HG03175 (cell line): ENCODE measurements around the gene CMBL.
A peak's percentile ranks its signal among the peaks of the same experiment; 100 is the strongest.

Experiments used
- ATAC-seq: cut with Tn5 transposase; IDR thresholded peaks from one replicate; pipeline ENCODE4 v1.9.1; 2021; ENCODE audit warnings: mild to moderate bottlenecking, moderate library complexity; ENCODE audit not compliant: unreplicated experiment

Gene CMBL

DNA sequence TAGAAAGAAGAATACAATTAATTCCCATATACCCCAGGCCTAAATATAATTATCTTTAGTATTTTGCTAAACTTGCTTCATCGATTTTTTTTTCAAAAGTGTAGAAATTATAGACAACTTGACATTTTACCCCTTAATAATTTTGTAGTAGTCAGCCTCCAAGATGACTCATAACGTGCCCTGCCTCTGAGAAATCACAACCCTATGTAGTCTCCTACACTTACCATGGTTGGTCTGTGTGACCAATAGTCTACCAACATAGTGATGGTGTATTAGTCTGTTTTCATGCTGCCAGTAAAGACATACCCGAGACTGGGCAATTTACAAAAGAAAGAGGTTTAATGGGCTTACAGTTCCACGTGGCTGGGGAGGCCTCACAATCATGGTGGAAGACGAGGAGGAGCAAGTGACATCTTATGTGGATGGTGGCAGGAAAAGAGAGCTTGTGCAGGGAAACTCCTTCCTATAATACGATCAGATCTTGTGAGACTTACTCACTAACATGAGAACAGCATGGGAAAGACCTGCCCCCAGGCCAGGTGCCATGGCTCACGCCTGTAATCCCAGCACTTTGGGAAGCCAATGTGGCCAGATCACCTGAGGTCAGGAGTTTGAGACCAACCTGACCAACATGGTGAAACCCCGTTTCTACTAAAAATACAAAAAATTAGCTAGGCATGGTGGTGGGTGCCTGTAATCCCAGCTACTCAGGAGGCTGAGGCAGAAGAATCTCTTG lies 3.3 kb upstream of the CMBL start:
- peak; percentile 60 for ATAC-seq

DNA sequence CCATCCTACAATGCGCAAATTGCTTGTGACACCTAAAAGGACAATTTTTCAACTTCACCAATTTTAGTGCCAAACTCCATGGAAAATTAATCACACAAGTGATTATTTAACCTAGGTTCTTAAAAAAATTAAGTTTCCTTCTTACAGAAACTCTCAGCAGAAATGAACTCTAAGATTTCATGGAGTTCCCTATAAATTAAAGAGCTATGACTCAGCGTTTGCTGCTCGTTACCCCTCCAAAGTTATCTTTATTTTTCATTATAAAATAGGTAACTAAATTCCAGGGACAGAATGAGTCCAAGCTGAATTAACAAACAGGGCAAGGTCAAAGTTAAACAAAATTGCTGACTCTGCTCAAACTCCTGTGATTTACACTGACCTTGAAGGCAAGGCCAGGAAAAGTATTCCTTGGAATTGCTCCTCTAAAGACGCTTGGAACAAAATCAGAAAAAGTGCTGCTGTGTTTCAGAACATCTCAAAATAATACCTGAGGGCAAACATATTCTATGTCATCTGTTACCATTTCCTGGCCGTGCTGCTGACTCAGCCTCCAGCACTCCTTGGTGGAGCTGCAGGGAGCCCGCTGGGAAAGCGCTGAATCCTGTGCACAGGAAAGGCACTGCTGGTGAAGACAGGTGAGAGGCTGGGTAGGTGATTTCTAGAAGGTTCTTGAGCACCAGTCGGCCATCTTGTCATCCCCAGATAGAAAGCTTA lies 2.5 kb upstream of the CMBL start:
- ATAC-seq = no peak

- no peak for ATAC-seq
Observed at GRCh38 chr5:10308844-10309243, 1.1 kb upstream of the CMBL start.

GRCh38 chr5:10306806-10307205 lies 896 bp downstream of the CMBL start:
- ATAC-seq = no peak

DNA sequence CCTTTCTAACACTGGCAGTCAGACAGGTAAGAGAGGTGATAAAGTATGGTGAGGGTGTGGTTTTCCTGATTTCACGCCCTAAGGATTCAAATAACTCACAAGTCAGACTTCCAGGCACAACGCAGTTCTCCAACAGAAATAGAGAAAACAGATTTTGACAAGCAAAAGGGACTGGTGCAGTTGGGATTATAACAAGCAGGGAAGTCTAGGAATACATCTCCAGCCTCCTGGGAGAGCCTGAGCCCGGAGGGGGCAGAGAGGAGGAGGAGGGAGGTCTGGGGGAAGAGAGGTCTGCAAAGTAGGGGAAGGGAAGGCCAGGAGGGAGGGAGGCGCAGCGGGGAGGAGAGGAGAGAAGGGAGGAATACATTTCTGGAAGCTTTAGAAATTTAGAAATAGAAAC lies 1.6 kb downstream of the CMBL start:
- ATAC-seq = no peak

- ATAC-seq = no peak
Observed at GRCh38 chr5:10304932-10305331, 2.8 kb downstream of the CMBL start.

DNA sequence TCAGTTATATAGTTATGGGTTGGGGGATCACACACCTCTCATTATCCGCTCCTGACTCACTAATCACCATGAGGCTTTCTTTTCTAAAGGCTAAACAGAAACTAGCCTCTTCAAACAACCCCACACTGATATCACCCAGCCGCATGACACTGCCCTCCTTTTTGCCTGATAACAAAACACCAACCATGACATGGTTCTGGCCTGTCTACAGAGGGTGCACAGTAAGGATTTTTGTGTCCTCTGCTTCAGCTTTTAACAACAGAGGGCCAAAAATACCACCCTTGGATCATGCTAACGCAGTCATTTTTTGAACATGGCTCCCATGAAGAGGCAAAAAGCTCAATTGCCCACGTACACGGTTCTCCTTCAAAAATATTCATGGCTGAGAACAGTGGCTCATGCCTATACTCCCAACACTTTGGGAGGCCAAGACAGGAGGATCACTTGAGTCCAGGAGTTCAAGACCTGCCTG lies 4.0 kb downstream of the CMBL start:
- ATAC-seq = no peak

DNA sequence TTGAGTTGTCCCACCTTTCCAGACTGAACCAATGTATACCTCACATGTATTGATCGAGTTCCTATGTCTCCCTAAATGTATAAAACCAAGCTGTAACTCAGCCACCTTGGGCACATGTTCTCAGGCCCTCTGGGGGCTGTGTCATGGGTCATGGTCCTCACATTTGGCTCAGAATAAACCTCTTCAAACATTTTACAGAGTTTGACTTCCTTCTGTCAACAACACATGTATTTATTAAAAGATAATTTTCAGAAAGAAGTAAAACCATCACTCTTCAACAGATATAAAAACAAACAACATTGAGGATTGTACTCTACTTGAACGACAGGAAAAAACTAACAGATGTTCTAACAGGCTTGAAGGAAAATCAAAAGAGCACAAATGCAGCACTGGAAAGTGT lies 4.5 kb downstream of the CMBL start:
- no peak for ATAC-seq

DNA sequence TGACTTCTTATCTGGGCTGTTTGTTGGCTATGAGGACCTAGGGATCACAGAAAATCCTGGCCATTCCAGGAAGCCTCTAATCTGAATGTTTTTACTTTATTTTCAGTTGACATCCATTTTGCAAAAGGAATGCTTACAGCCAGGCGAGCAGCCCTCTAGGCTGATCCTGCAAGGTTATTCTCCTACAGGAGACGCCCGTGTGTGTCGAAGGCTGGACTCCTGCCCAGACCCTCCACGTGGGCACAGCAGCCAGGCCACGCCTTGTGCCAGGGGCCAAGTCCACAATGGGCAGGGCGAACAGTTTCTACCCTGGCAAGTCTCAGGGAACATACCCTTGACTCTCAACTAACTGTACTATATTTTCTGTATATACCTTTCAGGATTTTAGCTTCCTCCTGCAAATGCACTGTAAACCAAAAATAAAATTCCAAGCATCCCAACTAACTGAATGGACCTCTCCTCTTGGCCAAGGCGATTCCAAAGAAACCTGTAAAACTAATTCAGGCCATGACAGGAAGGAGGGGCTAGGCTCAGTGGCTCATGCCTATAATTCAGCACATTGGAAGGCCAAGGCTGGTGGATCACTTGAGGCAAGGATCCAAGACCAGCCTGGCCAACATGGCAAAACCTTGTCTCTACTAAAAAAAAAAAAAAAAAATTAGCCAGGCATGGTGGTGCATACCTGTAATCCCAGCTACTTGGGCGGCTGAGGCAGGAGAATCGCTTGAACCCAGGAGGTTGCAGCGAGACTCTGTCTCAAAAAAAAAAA lies 5.7 kb downstream of the CMBL start:
- ATAC-seq = no peak

DNA sequence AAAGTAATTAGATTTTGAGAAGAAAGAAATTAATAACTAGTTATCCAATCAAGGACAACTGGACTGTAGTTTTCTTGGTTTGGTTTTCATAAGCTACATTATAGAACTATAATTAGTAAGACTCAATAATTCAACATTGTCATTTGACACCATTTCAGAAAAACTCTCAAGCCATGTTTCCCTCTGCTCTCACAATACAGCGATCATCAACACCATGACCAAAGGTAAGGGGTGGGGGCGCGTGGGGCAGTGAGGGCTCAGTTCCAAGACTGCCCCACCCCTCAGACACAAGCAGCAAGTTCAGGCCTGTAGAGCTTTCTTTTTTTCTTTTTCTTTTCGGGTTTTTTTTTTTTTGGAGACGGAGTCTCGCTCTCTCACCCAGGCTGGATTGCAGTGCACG lies 6.4 kb downstream of the CMBL start:
- no peak for ATAC-seq

DNA sequence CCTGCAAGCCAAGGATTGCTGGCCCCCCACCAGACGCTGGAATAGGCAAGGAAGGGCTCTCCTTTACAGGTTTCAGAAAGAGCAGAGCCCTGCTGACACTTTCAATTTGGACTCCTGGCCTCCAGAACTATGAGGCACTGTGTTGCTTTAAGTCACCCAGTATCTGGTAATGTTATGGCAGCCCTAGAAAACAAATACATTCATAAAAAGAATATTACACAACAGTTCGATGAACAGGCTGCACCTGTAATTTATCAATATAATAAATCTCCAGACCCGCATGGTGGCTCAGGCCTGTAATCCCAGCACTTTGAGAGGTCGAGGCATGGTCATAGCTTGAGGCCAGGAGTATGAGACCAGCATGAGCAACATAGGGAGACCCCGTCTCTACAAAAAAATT lies 7.5 kb downstream of the CMBL start:
- no peak for ATAC-seq

DNA sequence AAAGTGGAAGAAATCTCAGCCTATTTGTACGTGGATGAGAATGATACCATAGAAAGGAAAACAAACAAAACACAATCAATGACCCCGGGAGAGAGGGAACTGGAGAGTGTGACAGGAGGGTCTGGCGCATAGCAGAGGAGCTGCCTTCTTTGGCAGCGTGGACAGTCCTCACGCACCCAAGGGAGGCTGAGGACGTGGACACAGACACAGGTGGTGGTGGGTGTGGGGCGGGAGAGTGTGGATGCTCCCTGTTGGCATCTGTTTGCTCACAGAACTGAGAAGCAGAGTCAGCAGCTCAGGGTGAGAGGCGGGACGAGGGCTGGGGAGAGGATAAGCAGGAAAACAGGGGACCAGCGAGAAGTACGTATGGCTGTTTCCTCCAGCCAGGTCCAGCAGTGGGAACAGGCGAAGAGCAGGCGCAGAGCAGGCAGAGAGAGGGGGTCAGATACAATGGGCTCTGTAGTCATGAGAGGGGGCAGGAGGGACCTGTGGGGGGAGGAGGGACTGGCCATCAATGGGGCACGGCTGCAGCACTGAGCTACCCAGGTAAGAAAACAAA lies 10.0 kb downstream of the CMBL start:
- no peak for ATAC-seq

DNA sequence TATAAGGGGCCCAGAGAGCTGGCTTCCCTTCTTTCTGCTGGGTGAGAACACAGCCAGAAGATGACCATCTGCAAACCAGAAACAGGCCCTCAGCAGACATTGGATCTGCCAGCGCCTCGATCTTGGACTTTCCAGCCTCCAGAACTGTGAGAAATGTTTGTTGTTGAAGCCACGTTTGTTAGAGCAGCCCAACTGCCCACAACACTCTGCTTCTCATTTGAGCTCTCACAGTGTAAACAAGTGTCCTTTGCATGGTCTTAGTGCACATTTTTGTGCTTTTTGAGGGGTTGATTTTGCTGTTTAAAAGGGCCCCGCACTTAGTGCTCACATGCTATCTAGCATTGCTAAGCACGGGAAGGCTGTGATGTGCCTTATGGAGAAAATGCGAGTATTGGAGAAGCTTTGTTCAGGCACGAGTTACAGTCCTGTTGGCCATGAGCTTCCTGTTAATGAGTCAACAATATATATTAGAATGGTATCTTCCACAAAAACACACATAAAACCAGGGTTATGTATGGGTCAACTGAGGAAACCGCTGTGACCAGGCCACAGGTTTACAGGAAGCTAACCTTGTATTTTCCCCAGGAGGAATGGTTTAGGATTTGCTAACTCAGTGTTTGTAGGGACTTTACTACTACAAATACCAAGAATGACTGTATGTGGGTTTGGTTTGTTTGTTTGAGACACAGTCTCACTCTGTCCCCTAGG lies 11.9 kb downstream of the CMBL start:
- ATAC-seq = no peak

DNA sequence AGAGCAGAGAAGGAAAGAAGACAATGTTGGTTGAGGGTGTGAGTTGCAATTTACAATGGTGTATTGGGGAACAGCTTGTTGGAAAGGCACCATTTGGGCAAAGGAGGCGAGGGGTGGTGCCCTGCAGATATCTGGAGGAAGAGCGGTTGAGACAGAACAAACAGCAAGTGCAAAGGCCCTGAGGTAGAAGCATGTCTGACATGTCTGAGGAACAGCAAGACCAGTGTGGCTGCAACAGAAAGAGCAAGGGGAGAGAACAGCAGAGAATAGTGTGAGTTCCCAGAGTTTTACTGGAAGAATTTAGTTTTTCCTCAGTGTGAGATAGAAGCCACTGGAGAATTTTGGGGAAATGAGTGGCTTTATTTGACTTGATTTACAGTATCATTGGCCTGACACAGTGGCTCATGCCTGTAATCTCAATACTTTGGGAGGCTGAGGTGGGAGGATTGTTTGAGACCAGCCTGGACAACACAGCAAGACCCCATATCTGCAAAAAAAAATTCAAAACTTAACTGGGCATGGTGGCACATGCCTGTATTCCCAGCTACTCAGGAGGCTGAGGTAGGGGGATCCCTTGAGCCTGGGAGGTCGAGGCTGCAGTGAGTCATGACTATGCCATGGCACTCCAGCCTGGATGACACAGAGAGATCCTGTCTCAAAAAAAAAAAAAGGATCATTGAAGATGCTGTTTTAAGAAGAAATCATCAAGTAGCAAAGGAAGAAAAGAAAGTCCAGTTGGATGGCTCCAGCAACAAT lies 13.6 kb downstream of the CMBL start:
- ATAC-seq = no peak

DNA sequence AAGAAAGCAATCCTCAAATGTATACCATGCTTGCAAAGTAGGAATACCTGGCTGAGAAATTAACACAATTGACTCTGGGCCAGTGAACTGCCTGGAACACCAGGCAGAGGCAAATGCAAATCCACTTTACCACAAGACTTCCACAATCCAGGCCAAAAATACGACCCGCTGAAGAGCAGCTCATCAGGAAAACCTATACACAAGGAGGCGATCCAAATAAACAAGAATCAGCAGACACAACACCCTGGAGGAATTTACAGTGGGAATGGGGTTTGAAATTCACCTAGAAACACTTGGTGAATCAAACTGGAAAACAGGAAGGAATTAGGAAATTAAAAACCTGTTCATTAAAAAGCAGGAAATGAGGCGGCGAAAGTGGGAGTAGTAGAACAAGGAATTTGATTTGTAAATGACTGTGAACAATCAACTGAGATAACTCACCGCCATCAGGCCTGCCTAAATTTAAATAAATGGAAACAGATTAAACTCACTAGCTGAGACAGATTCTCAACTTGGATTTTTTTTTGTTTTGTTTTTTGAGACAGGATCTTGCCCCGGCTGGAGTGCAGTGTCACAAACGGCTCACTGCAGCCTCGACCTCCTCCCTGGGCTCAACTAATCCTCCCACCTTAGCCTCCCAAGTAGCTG lies 15.9 kb downstream of the CMBL start:
- no peak for ATAC-seq

DNA sequence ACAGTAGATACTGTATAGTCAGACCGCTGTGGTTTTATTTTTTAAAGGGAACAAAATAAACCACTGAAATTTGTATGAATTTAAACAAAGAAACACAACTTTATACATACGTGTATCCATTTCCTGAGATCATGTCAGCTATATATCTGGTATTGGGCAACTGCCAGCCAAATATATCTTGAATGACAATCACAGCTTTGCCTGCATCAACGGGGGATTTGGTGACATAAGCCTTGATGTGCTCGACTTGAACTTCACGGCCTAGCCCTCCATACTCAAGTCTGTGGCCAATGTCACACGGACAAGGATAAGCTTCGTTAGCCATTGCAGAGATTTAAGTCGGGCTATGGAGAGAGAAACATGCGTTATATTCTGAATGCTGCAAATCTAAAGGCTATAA lies 17.3 kb downstream of the CMBL start:
- no peak for ATAC-seq

DNA sequence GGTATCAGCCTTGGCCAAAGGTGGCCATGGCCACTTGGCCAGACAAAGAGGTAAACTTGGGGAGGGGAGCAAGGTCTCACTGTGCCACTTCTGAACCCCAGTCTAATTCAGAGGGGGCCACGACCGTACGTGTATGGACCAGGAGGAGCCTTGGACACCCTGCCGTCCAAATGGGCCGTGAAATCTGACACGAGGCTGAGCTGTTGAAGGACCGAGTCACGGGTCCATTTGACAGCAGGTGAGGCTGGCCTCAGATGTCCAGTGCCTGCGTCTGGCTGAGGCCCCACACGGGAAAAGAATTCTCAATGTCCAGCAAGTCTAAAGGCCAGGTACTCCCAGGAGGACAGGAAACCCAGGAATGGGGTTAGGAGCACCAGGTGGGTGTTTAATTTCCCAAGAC lies 17.7 kb downstream of the CMBL start:
- no peak for ATAC-seq

- ATAC-seq = no peak
Observed at GRCh38 chr5:10289353-10289752, 18.3 kb downstream of the CMBL start.

GRCh38 chr5:10288592-10289219 lies 19.0 kb downstream of the CMBL start:
- peak; percentile 58 for ATAC-seq
